ENCODE measurements around the gene LRP4.

DNA sequence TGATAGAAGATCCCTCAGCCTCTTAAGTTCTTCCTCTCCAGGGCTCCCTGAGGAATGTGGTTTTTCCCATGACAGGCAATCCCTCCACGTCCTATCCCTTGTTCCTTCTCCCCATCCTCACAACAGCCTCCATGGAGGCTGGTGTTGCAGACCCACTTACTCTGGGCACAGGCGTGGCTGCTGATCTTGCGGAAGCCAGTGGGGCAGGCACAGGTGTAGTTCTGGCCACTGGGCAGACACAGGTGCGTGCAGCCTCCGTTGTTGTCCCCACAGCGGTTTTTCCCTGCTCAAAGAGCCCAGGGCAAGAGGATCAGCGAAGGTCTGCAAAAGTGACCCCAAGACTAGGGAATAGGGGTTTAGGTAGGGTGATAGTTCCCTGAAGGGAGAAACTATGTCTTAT, 29.1 kb downstream of the LRP4 start:
- TF ChIP-seq, protein P1, sequence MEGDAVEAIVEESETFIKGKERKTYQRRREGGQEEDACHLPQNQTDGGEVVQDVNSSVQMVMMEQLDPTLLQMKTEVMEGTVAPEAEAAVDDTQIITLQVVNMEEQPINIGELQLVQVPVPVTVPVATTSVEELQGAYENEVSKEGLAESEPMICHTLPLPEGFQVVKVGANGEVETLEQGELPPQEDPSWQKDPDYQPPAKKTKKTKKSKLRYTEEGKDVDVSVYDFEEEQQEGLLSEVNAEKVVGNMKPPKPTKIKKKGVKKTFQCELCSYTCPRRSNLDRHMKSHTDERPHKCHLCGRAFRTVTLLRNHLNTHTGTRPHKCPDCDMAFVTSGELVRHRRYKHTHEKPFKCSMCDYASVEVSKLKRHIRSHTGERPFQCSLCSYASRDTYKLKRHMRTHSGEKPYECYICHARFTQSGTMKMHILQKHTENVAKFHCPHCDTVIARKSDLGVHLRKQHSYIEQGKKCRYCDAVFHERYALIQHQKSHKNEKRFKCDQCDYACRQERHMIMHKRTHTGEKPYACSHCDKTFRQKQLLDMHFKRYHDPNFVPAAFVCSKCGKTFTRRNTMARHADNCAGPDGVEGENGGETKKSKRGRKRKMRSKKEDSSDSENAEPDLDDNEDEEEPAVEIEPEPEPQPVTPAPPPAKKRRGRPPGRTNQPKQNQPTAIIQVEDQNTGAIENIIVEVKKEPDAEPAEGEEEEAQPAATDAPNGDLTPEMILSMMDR (IDR thresholded peaks at IDR 0.05) = no peak
- TF ChIP-seq POLR2A (IDR thresholded peaks at IDR 0.05; ENCODE audit: low read depth) = no peak
